Panc1 (cell line): Measurements from ENCODE around the gene C9orf72. TPM values are rescaled to one million over a fixed set of nuclear protein-coding genes. Genes with fewer than 3 reads are reported as not detected.
"Not testable (repeated sequence)": the region's sequence is repeated elsewhere in the genome, so short reads cannot be mapped to it uniquely, and the experiment has no call there.

Experiments
- ATAC-seq: fragments of 200-7000 bp; cut with Tn5 transposase; 2 replicates; pipeline ENCODE4 v1.9.1; 2020; ENCODE audit warnings: mild to moderate bottlenecking, moderate library complexity
- BruUV-seq: library from RNA; stranded (reverse); fragments of 400-500 nt; replicated peaks from 2 replicates; lab custom pipeline; 2021; lab: Mats Ljungman, UMichigan
- CTCF ChIA-PET: fragments of 300-600 bp; sonication (Branson Sonifier 250); formaldehyde crosslinking; loops from one replicate; lab custom pipeline; 2022; ENCODE audit warnings: antibody characterized with exemption; lab: Charles Lee
- POLR2A ChIA-PET: fragments of 300-600 bp; sonication (Branson Sonifier 250); formaldehyde crosslinking; loops from one replicate; lab custom pipeline; 2022; ENCODE audit warnings: antibody characterized with exemption; lab: Charles Lee
- DNase-seq: peaks from one replicate; pipeline ENCODE4 v3.0.0-alpha.2; 2010; ENCODE audit warnings: low read depth, low spot score
- H3K27ac ChIP-seq: 2 replicates; pipeline ENCODE4 v1.5.1; 2011; ENCODE audit warnings: mild to moderate bottlenecking, low read length, inconsistent platforms
- H3K27me3 ChIP-seq: fragments of 200-500 bp; sonication (Bioruptor generic); 2 replicates; pipeline ENCODE4 v1.6.0; 2014; ENCODE audit warnings: low read length, inconsistent platforms; ENCODE audit not compliant: control insufficient read depth, insufficient read depth
- H3K36me3 ChIP-seq: fragments of 200-500 bp; sonication (Bioruptor generic); 2 replicates; pipeline ENCODE4 v1.5.1; 2014; ENCODE audit warnings: inconsistent platforms, mild to moderate bottlenecking, low read length, moderate library complexity; ENCODE audit not compliant: control insufficient read depth, insufficient read depth
- H3K4me1 ChIP-seq: 2 replicates; pipeline ENCODE4 v1.5.1; 2011; ENCODE audit warnings: inconsistent platforms, mild to moderate bottlenecking, low read length, moderate library complexity; ENCODE audit not compliant: control insufficient read depth, insufficient read depth
- H3K4me3 ChIP-seq, 2 experiments: 2 replicates each; pipeline ENCODE4 v1.5.1; 2011 to 2012; ENCODE audit warnings: low read depth in 2 of 2, low read length in 2 of 2, mild to moderate bottlenecking in 2 of 2, inconsistent platforms in 1 of 2, moderate library complexity in 1 of 2
- H3K9me3 ChIP-seq: fragments of 200-500 bp; sonication (Bioruptor generic); 2 replicates; pipeline ENCODE4 v1.5.1; 2014; ENCODE audit warnings: low read depth, mild to moderate bottlenecking, inconsistent platforms, low read length, moderate library complexity; ENCODE audit not compliant: control insufficient read depth, insufficient read depth
- CTCF ChIP-seq: fragments of 450-650 bp; IDR thresholded peaks from 2 replicates; pipeline ENCODE4 v1.5.1; 2017; ENCODE audit warnings: mild to moderate bottlenecking
- POLR2AphosphoS5 ChIP-seq: IDR thresholded peaks from 2 replicates; pipeline ENCODE4 v1.6.1; 2012; ENCODE audit warnings: mild to moderate bottlenecking, low read depth, low read length, moderate library complexity
- REST ChIP-seq, 2 experiments: IDR thresholded peaks; 2 replicates each; pipeline ENCODE4 v1.6.1; 2011 to 2012; ENCODE audit warnings: low read depth in 2 of 2, control low read depth in 1 of 2, low read length in 1 of 2, mild to moderate bottlenecking in 1 of 2, moderate library complexity in 1 of 2; ENCODE audit not compliant: insufficient read depth in 1 of 2
- SIN3A ChIP-seq: IDR thresholded peaks from 2 replicates; pipeline ENCODE4 v1.6.1; 2012; ENCODE audit warnings: low read depth, mild to moderate bottlenecking, low read length, moderate library complexity, borderline replicate concordance; ENCODE audit not compliant: insufficient read depth
- TCF7L2 ChIP-seq: IDR thresholded peaks from 2 replicates; pipeline ENCODE4 v1.6.1; 2011; ENCODE audit warnings: mild to moderate bottlenecking, low read depth, low read length, inconsistent platforms
- in situ Hi-C: cut with HindIII; loops from 2 replicates; pipeline ENCODE4 v1.10.0; 2016; ENCODE audit warnings: low sequenced_read_pairs, low pct_unique_long_range_greater_than_20kb
- intact Hi-C: fragments of 100-400 bp; cut with micrococcal nuclease; formaldehyde crosslinking; loops from one replicate; pipeline ENCODE4 v1.10.0; 2022; ENCODE audit not compliant: unreplicated experiment
- total RNA-seq: library from RNA; stranded (reverse); gene quantifications from one replicate; pipeline ENCODE4 v1.2.1, GENCODE V29; 2021; ENCODE audit not compliant: unreplicated experiment

C9orf72 gene
- total RNA-seq, 1 experiment from 2014 or later = 3.6 TPM

- ChIA-PET POLR2A (no interaction called here), CTCF (no interaction called here)
- DNase-seq = no peak
- in situ Hi-C loops (no loop called here), intact Hi-C loops (no loop called here)
- no peaks in the 10 kb centered on the region for H3K9me3 ChIP-seq
- H3K36me3 ChIP-seq = no peaks in the 10 kb centered on the region
- BruUV-seq = no TSS peak
- no peak overlapping the region for H3K27ac ChIP-seq
- ATAC-seq = no peak
- H3K27me3 ChIP-seq = no peaks in the 10 kb centered on the region
- no peak for TF ChIP-seq TCF7L2
- no peak for TF ChIP-seq REST (IDR thresholded peaks at IDR 0.05; ENCODE audit: insufficient read depth in 1 of 2, low read depth in 2 of 2, low read length in 1 of 2)
- TF ChIP-seq SIN3A = no peak
- TF ChIP-seq CTCF = no peak
- TF ChIP-seq POLR2AphosphoS5 = no peak
- no peak overlapping the region for H3K4me3 ChIP-seq
- no peaks in the 10 kb centered on the region for H3K4me1 ChIP-seq
Measured at GRCh38 chr9:27614551-27614950, 41.3 kb upstream of the C9orf72 start.

- intact Hi-C loops, BruUV-seq, CTCF ChIA-PET: not testable (repeated sequence)
Measured at GRCh38 chr9:27612036-27612435, 38.8 kb upstream of the C9orf72 start.

GRCh38 chr9:27610622-27611021 lies 37.3 kb upstream of the C9orf72 start:
- BruUV-seq = no TSS peak
- ChIA-PET CTCF (no interaction called here), POLR2A (no interaction called here)
- in situ Hi-C loops (no loop called here), intact Hi-C loops (no loop called here)
- H3K4me1 ChIP-seq = no peaks in the 10 kb centered on the region
- H3K36me3 ChIP-seq = no peaks in the 10 kb centered on the region
- TF ChIP-seq REST (IDR thresholded peaks at IDR 0.05; ENCODE audit: insufficient read depth in 1 of 2, low read depth in 2 of 2, low read length in 1 of 2) (no peak), POLR2AphosphoS5 (no peak), TCF7L2 (no peak), SIN3A (no peak), CTCF (no peak)
- H3K9me3 ChIP-seq = no peaks in the 10 kb centered on the region
- H3K4me3 ChIP-seq = no peak overlapping the region
- ATAC-seq (no peak), DNase-seq (no peak)
- no peaks in the 10 kb centered on the region for H3K27me3 ChIP-seq
- H3K27ac ChIP-seq = no peak overlapping the region

More at GRCh38 chr9:27612036-27612435, 38.8 kb upstream of the C9orf72 start:
- DNase-seq, H3K36me3 ChIP-seq, H3K27ac ChIP-seq, in situ Hi-C loops, H3K4me1 ChIP-seq, H3K27me3 ChIP-seq, H3K4me3 ChIP-seq, POLR2A ChIA-PET, ATAC-seq, H3K9me3 ChIP-seq: not testable (repeated sequence)
